OCI-LY7 (cell line): ENCODE results near the gene RBMS1. TPM values are rescaled to one million over a fixed set of nuclear protein-coding genes. Genes with fewer than 3 reads are reported as not detected.

Source experiments
- BruUV-seq: library from RNA; stranded (reverse); fragments of 400-500 nt; replicated peaks from 2 replicates; lab custom pipeline; 2021; lab: Mats Ljungman, UMichigan
- CTCF ChIA-PET: fragments of 300-600 bp; sonication (Branson Sonifier 250); formaldehyde crosslinking; loops from one replicate; lab custom pipeline; 2022; ENCODE audit warnings: antibody characterized with exemption; ENCODE audit not compliant: unreplicated experiment; lab: Charles Lee
- POLR2A ChIA-PET: fragments of 300-600 bp; sonication (Branson Sonifier 250); formaldehyde crosslinking; loops from one replicate; lab custom pipeline; 2022; ENCODE audit warnings: antibody characterized with exemption; lab: Charles Lee
- DNase-seq: peaks from one replicate; pipeline ENCODE4 v3.0.0-alpha.2; 2015; ENCODE audit warnings: low spot score
- H2AFZ ChIP-seq: fragments of 200-600 bp; sonication (generic), shearing (Covaris generic); 2 replicates; pipeline ENCODE4 v1.6.1; 2014; ENCODE audit warnings: mild to moderate bottlenecking, antibody characterized with exemption, low read length, moderate library complexity
- H3K27ac ChIP-seq: fragments of 200-600 bp; sonication (generic); 2 replicates; pipeline ENCODE4 v1.5.1; 2014; ENCODE audit warnings: mixed run types, low read depth, mild to moderate bottlenecking, moderate library complexity, low read length, inconsistent platforms; ENCODE audit not compliant: poor library complexity, severe bottlenecking
- H3K36me3 ChIP-seq: fragments of 200-600 bp; sonication (generic); 2 replicates; pipeline ENCODE4 v1.6.1; 2014; ENCODE audit warnings: mild to moderate bottlenecking, antibody characterized with exemption, low read length, moderate library complexity, mixed read lengths; ENCODE audit not compliant: insufficient read depth
- H3K4me1 ChIP-seq: fragments of 200-600 bp; sonication (generic); 2 replicates; pipeline ENCODE4 v1.5.1; 2014; ENCODE audit warnings: mild to moderate bottlenecking, low read length; ENCODE audit not compliant: insufficient read depth, poor library complexity, severe bottlenecking
- H3K4me2 ChIP-seq: fragments of 200-600 bp; sonication (generic); 2 replicates; pipeline ENCODE4 v1.6.1; 2014; ENCODE audit warnings: mild to moderate bottlenecking, low read length
- H3K4me3 ChIP-seq: fragments of 200-600 bp; sonication (generic); 2 replicates; pipeline ENCODE4 v1.5.1; 2014; ENCODE audit warnings: mild to moderate bottlenecking, low read depth, low read length; ENCODE audit not compliant: poor library complexity, severe bottlenecking
- H3K79me2 ChIP-seq: fragments of 200-600 bp; sonication (generic); 2 replicates; pipeline ENCODE4 v1.6.1; 2016; ENCODE audit warnings: low read depth, mild to moderate bottlenecking, low read length, moderate library complexity, mixed read lengths; ENCODE audit not compliant: insufficient read depth
- H3K9me2 ChIP-seq: fragments of 200-600 bp; sonication (generic); 2 replicates; pipeline ENCODE4 v1.6.1; 2016; ENCODE audit warnings: mild to moderate bottlenecking, low read length, mixed read lengths; ENCODE audit not compliant: insufficient read depth
- H3K9me3 ChIP-seq: fragments of 200-600 bp; sonication (generic); 2 replicates; pipeline ENCODE4 v1.6.1; 2014; ENCODE audit warnings: mild to moderate bottlenecking, mixed run types, low read length, mixed read lengths
- H4K20me1 ChIP-seq: fragments of 200-600 bp; sonication (generic); 2 replicates; pipeline ENCODE4 v1.6.1; 2014; ENCODE audit warnings: mild to moderate bottlenecking, antibody characterized with exemption, low read length, moderate library complexity, mixed read lengths; ENCODE audit not compliant: insufficient read depth
- EZH2phosphoT487 ChIP-seq: fragments of 200-600 bp; sonication (generic); IDR thresholded peaks from 2 replicates; pipeline ENCODE4 v1.6.1; 2018; ENCODE audit warnings: low read depth, borderline replicate concordance, mild to moderate bottlenecking, mixed run types, antibody characterized with exemption, low read length, moderate library complexity, mixed read lengths
- intact Hi-C: fragments of 100-400 bp; cut with micrococcal nuclease; formaldehyde crosslinking; loops from one replicate; pipeline ENCODE4 v1.10.0; 2022; ENCODE audit not compliant: unreplicated experiment
- total RNA-seq, 2 experiments: library from RNA; depleted of rRNA in 1 of 2; stranded (reverse); fragments of >200 nt in 1 of 2; shearing (Covaris generic) in 1 of 2; gene quantifications; 2 replicates each; pipeline ENCODE4 v1.2.3, GENCODE V29; 2014 to 2022
- TF ChIP-seq, protein P1 (sequence below): fragments of 200-600 bp; sonication (generic); conservative IDR thresholded peaks from 2 replicates; pipeline ENCODE4 v1.5.1; 2014; ENCODE audit warnings: mild to moderate bottlenecking, antibody characterized with exemption, low read length, moderate library complexity, mixed read lengths

Gene RBMS1
- total RNA-seq, 2 experiments from 2014 or later, result 29.5 to 35.7 TPM

DNA sequence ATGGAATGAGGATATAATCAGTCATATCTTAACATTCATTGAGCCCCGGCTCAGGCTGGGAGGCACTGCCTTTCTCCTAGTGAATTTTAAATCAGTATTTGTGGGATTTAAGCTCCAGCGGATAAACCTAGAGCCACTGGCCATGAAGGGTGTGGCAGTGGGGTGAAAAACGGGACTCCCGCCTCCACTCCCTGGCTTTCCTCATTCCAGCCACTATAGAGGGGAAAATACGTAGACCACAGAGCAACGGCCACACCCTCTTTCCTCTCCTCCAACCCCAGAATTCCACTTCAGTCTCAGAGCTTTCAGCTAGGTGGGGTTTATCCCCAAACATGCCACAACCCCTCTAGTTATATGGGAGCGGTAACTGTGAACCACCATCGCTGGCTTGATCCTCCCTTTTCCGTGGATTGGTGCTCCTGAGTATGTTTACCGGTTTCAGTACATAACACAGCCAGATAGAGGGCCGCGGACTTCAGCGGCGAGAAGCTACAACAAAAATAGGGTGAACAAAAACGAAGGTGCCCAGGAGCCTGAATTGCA is 223.0 kb downstream of the RBMS1 start:
- Histone ChIP-seq H3K4me3 (no peak overlapping the region), H3K79me2 (no peaks in the 10 kb centered on the region), H3K4me1 (no peaks in the 10 kb centered on the region), H3K9me3 (no peaks in the 10 kb centered on the region), H2AFZ (no peak overlapping the region), H3K9me2 (no peaks in the 10 kb centered on the region), H3K27ac (no peak overlapping the region), H3K4me2 (no peak overlapping the region), H4K20me1 (no peaks in the 10 kb centered on the region), H3K36me3 (no peaks in the 10 kb centered on the region)
- TF ChIP-seq EZH2phosphoT487, result no peak
- TF ChIP-seq, protein P1, sequence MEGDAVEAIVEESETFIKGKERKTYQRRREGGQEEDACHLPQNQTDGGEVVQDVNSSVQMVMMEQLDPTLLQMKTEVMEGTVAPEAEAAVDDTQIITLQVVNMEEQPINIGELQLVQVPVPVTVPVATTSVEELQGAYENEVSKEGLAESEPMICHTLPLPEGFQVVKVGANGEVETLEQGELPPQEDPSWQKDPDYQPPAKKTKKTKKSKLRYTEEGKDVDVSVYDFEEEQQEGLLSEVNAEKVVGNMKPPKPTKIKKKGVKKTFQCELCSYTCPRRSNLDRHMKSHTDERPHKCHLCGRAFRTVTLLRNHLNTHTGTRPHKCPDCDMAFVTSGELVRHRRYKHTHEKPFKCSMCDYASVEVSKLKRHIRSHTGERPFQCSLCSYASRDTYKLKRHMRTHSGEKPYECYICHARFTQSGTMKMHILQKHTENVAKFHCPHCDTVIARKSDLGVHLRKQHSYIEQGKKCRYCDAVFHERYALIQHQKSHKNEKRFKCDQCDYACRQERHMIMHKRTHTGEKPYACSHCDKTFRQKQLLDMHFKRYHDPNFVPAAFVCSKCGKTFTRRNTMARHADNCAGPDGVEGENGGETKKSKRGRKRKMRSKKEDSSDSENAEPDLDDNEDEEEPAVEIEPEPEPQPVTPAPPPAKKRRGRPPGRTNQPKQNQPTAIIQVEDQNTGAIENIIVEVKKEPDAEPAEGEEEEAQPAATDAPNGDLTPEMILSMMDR, result no peak
- intact Hi-C loops, result no loop called here
- DNase-seq, result no peak
- POLR2A ChIA-PET, result interaction anchor here (1.1 kb wide), 1 partner anchor 9 kb away, joined by 3 read pairs; no protein-coding TSS in a partner anchor
- CTCF ChIA-PET, result no interaction called here
- BruUV-seq, result no TSS peak

DNA sequence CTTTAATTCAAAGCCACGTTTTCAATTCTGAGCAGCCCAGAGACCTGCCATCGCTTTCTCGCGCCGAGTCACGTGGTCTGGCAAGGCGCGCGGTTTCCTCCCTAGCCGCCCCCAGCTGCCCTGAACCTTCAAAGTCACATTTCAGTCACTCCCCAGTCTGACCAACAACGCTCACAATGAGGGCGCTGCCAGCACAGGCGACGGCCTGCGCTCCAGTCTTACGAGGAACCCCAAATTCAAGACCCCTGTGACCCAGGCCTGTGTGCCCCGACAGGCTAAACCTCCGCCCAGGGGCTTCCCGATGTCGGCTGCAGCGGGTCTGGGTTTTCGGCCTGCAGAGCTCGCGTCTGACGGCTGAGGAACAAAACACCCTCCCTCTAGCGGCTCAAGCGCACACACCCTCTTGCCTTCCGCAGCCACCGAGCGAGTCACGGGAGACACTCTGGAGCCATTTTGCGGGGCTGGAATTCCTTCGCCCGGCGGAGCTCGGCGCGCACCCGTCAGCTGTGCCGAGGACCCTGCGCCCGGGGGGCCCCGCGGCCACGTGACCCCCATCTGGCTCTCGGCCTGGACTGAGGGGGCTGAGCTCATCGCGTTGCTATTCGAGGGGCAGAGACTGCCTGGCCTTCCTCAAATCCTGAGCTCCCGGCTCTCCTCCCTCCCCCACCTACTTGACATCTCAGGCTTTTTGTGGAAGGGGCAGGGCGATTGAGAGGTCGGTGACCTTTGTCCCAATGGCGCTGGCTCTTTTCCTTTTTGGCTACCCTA is 223.6 kb downstream of the RBMS1 start:
- ChIA-PET POLR2A (interaction anchor here (1.1 kb wide), 1 partner anchor 10 kb away, joined by 3 read pairs; no protein-coding TSS in a partner anchor), CTCF (no interaction called here)
- intact Hi-C loops, result loop anchor here (10.0 kb wide), 1 partner anchor 185 kb away; no protein-coding TSS in a partner anchor
- Histone ChIP-seq H3K9me2 (no peaks in the 10 kb centered on the region), H2AFZ (no peak overlapping the region), H3K36me3 (no peaks in the 10 kb centered on the region), H3K27ac (no peak overlapping the region), H3K4me1 (no peaks in the 10 kb centered on the region), H3K79me2 (no peaks in the 10 kb centered on the region), H3K4me2 (peak overlapping the region; percentile 44; the same call in 1 of the 2 replicates), H4K20me1 (no peaks in the 10 kb centered on the region), H3K4me3 (no peak overlapping the region), H3K9me3 (no peaks in the 10 kb centered on the region)
- DNase-seq, result no peak
- TF ChIP-seq, protein P1, result no peak
- TF ChIP-seq EZH2phosphoT487, result no peak
- BruUV-seq, result no TSS peak
